ENCODE measurements around the gene BANP.

The BANP gene

GRCh38 chr16:87971933-87972332 is 20.7 kb downstream of the BANP start:
- Histone ChIP-seq H3K4me1 (ENCODE audit: low read depth, poor library complexity, severe bottlenecking) (no peaks in the 10 kb centered on the region), H4K20me1 (ENCODE audit: insufficient read depth) (no peaks in the 10 kb centered on the region), H3K27ac (no peak overlapping the region), H3K4me2 (no peak overlapping the region), H2AFZ (ENCODE audit: low read depth) (no peak overlapping the region), H3K4me3 (IDR thresholded peaks at IDR 0.05; ENCODE audit: insufficient read depth, low read depth, low read length) (no peak overlapping the region), H3K36me3 (ENCODE audit: insufficient read depth) (no peaks in the 10 kb centered on the region), H3K9ac (no peak overlapping the region), H3K27me3 (ENCODE audit: insufficient read depth, low read depth) (no peaks in the 10 kb centered on the region), H3K79me2 (ENCODE audit: insufficient read depth, low read depth) (peaks cover 49% of the 10 kb centered on the region; the same call in 1 of the 2 replicates)
- TF ChIP-seq CTCF (conservative IDR thresholded peaks at IDR 0.05; ENCODE audit: low read depth, low read length), result no peak

- peaks cover 35% of the 10 kb centered on the region; the same call in 1 of the 2 replicates for H3K79me2 ChIP-seq (ENCODE audit: insufficient read depth, low read depth)
- no peak overlapping the region for H3K4me2 ChIP-seq
- H3K4me1 ChIP-seq (ENCODE audit: low read depth, poor library complexity, severe bottlenecking), result no peaks in the 10 kb centered on the region
- no peaks in the 10 kb centered on the region for H4K20me1 ChIP-seq (ENCODE audit: insufficient read depth)
- H3K27me3 ChIP-seq (ENCODE audit: insufficient read depth, low read depth), result no peaks in the 10 kb centered on the region
- H3K27ac ChIP-seq, result no peak overlapping the region
- TF ChIP-seq CTCF (conservative IDR thresholded peaks at IDR 0.05; ENCODE audit: low read depth, low read length), result no peak
- H3K4me3 ChIP-seq (IDR thresholded peaks at IDR 0.05; ENCODE audit: insufficient read depth, low read depth, low read length), result no peak overlapping the region
- no peak overlapping the region for H3K9ac ChIP-seq
- H3K36me3 ChIP-seq (ENCODE audit: insufficient read depth), result no peaks in the 10 kb centered on the region
- H2AFZ ChIP-seq (ENCODE audit: low read depth), result no peak overlapping the region
Measured at GRCh38 chr16:87973717-87974116, 22.5 kb downstream of the BANP start.

GRCh38 chr16:87974178-87974577 is 22.9 kb downstream of the BANP start:
- Histone ChIP-seq H4K20me1 (ENCODE audit: insufficient read depth) (no peaks in the 10 kb centered on the region), H3K27ac (no peak overlapping the region), H3K4me1 (ENCODE audit: low read depth, poor library complexity, severe bottlenecking) (no peaks in the 10 kb centered on the region), H3K36me3 (ENCODE audit: insufficient read depth) (no peaks in the 10 kb centered on the region), H3K4me2 (no peak overlapping the region), H3K27me3 (ENCODE audit: insufficient read depth, low read depth) (no peaks in the 10 kb centered on the region), H3K9ac (no peak overlapping the region), H2AFZ (ENCODE audit: low read depth) (no peak overlapping the region), H3K79me2 (ENCODE audit: insufficient read depth, low read depth) (peaks cover 30% of the 10 kb centered on the region; the same call in 1 of the 2 replicates), H3K4me3 (IDR thresholded peaks at IDR 0.05; ENCODE audit: insufficient read depth, low read depth, low read length) (no peak overlapping the region)
- no peak for TF ChIP-seq CTCF (conservative IDR thresholded peaks at IDR 0.05; ENCODE audit: low read depth, low read length)

- Histone ChIP-seq H3K4me2 (no peak overlapping the region), H3K4me1 (ENCODE audit: low read depth, poor library complexity, severe bottlenecking) (no peaks in the 10 kb centered on the region), H3K4me3 (IDR thresholded peaks at IDR 0.05; ENCODE audit: insufficient read depth, low read depth, low read length) (no peak overlapping the region), H3K9ac (no peak overlapping the region), H4K20me1 (ENCODE audit: insufficient read depth) (no peaks in the 10 kb centered on the region), H3K27ac (no peak overlapping the region), H2AFZ (ENCODE audit: low read depth) (no peak overlapping the region), H3K79me2 (ENCODE audit: insufficient read depth, low read depth) (peaks cover 10% of the 10 kb centered on the region; the same call in 1 of the 2 replicates), H3K27me3 (ENCODE audit: insufficient read depth, low read depth) (no peaks in the 10 kb centered on the region), H3K36me3 (ENCODE audit: insufficient read depth) (no peaks in the 10 kb centered on the region)
- no peak for TF ChIP-seq CTCF (conservative IDR thresholded peaks at IDR 0.05; ENCODE audit: low read depth, low read length)
Measured at GRCh38 chr16:87976665-87977064, 25.4 kb downstream of the BANP start.

Data from KMS-11 (cell line).